ENCODE results near the gene ATRX. TPM values are rescaled to one million over a fixed set of nuclear protein-coding genes. Genes with fewer than 3 reads are reported as not detected.
"Not testable (repeated sequence)": the region's sequence is repeated elsewhere in the genome, so short reads cannot be mapped to it uniquely, and the experiment has no call there.

ATRX gene
- total and polyA plus RNA-seq, 2 experiments from 2014 or later: 72.5 to 76.0 TPM

DNA sequence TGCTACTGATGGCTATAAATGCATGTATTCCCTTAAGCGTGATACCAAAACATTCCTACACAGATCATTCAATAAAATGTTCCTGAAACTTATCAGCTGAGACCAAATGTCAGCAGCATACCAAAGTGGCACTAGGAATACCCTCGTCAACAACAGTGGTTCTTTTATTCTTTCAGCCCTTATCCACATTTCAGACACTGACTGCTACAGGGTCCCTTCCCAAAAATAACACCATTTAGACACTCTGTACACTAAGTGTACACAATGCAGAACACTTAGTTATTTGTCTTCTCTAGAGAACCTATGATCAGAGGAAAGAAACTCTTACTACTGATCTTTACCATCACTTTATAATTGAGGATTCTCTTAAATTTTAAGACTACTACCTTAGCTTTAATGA lies 94.1 kb downstream of the ATRX start:
- peak overlapping the region; percentile 21 for H3K27ac ChIP-seq
- no peaks in the 10 kb centered on the region for H3K9me3 ChIP-seq (ENCODE audit: low read depth)
- DNase-seq (ENCODE audit: low read depth in 1 of 2, low spot score in 1 of 2): no peak
- no peaks in the 10 kb centered on the region for H3K27me3 ChIP-seq
- H3K36me3 ChIP-seq: peaks cover 1% of the 10 kb centered on the region
- H3K4me3 ChIP-seq: no peak overlapping the region
- TF ChIP-seq, protein P1, sequence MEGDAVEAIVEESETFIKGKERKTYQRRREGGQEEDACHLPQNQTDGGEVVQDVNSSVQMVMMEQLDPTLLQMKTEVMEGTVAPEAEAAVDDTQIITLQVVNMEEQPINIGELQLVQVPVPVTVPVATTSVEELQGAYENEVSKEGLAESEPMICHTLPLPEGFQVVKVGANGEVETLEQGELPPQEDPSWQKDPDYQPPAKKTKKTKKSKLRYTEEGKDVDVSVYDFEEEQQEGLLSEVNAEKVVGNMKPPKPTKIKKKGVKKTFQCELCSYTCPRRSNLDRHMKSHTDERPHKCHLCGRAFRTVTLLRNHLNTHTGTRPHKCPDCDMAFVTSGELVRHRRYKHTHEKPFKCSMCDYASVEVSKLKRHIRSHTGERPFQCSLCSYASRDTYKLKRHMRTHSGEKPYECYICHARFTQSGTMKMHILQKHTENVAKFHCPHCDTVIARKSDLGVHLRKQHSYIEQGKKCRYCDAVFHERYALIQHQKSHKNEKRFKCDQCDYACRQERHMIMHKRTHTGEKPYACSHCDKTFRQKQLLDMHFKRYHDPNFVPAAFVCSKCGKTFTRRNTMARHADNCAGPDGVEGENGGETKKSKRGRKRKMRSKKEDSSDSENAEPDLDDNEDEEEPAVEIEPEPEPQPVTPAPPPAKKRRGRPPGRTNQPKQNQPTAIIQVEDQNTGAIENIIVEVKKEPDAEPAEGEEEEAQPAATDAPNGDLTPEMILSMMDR (IDR thresholded peaks at IDR 0.05; ENCODE audit: low read depth, low read length): no peak
- no peaks in the 10 kb centered on the region for H3K4me1 ChIP-seq (ENCODE audit: low read depth)

DNA sequence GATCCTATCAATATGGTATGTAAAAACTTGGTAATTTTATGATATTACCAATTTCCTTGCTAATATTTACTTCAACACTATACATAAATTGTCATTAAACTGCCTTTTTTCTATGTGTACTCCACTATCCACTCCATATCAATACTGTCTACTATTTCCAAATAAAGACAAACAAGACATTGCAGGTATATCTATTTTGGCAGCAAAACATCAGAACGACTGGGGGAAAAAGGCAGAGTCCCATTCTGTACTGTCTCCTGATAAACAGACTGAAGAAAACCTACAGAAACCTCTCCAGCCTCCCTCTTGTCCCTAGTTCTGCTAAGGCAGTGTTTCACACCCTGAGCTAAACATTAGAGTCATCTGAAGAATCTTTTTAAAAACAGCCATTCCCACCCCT lies 96.6 kb downstream of the ATRX start:
- no peaks in the 10 kb centered on the region for H3K4me1 ChIP-seq (ENCODE audit: low read depth)
- no peak overlapping the region for H3K27ac ChIP-seq
- no peaks in the 10 kb centered on the region for H3K36me3 ChIP-seq
- H3K4me3 ChIP-seq: no peak overlapping the region
- H3K27me3 ChIP-seq: no peaks in the 10 kb centered on the region
- no peaks in the 10 kb centered on the region for H3K9me3 ChIP-seq (ENCODE audit: low read depth)
- TF ChIP-seq, protein P1 (IDR thresholded peaks at IDR 0.05; ENCODE audit: low read depth, low read length): no peak
- no peak for DNase-seq (ENCODE audit: low read depth in 1 of 2, low spot score in 1 of 2)

DNA sequence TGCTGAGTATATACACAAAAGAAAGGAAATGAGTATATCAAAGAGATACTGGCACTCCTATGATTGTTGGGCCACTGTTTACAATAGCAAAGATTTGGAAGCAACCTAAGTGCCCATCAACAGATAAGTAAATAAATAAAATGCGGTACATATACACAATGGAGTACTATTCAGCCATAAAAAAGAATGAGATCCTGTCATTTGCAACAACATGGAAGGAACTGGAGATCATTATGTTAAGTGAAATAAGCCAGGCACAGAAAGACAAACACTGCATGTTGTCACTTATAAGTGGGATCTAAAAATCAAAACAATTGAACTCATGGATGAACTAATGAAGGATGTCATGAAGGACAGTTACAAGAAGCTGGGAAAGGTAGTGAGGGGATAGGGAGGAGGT lies 100.3 kb downstream of the ATRX start:
- not testable (repeated sequence) for H3K4me3 ChIP-seq; H3K9me3 ChIP-seq (ENCODE audit: low read depth); DNase-seq (ENCODE audit: low read depth in 1 of 2, low spot score in 1 of 2)

DNA sequence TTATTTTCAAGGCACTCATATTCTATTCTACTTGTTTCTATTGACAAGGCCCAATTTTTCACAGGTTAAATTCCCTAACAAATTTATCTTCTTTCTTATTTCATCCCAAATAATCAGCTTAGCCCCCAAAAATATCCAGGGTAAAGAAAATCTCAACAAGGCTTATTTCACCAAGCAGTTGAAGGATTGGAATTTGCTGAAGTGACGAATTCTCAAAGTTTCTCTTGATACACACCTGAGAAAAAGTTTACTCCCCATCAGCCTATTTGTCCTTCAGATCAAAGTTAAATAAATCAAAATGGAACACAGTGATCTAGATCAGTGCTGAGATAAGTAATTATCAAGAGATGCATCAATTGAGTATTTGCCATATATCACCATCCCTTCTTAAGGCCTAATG lies 106.9 kb downstream of the ATRX start:
- H3K36me3 ChIP-seq: no peaks in the 10 kb centered on the region
- no peaks in the 10 kb centered on the region for H3K4me1 ChIP-seq (ENCODE audit: low read depth)
- H3K27ac ChIP-seq: no peak overlapping the region
- H3K9me3 ChIP-seq (ENCODE audit: low read depth): no peaks in the 10 kb centered on the region
- H3K4me3 ChIP-seq: no peak overlapping the region
- TF ChIP-seq, protein P1 (IDR thresholded peaks at IDR 0.05; ENCODE audit: low read depth, low read length): no peak
- no peak for DNase-seq (ENCODE audit: low read depth in 1 of 2, low spot score in 1 of 2)
- H3K27me3 ChIP-seq: no peaks in the 10 kb centered on the region

More for the DNA sequence above, 100.3 kb downstream of the ATRX start:
- H3K36me3 ChIP-seq; H3K4me1 ChIP-seq (ENCODE audit: low read depth); H3K27me3 ChIP-seq; H3K27ac ChIP-seq: not testable (repeated sequence)

DNA sequence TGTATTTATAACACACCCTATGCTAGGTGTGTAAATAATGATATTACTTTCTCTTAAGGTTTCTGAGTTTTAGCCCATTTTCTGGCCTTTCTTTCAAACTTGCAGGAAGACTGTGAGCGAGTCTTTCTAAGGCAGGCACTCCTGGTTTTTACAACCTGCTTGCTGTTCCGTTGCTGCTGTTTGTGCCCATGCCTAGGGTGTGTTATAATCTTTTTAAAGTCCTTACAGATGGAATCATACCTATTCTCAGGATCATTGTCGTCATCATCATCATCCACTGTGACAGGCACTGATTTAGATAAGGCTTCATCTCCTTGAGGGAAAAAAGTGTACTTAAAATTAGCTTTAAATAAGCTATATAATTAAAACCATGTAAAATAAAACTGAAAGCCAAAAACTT lies 110.0 kb downstream of the ATRX start:
- TF ChIP-seq, protein P1 (IDR thresholded peaks at IDR 0.05; ENCODE audit: low read depth, low read length): no peak
- Histone ChIP-seq H3K27me3 (no peaks in the 10 kb centered on the region), H3K4me1 (ENCODE audit: low read depth) (no peaks in the 10 kb centered on the region), H3K9me3 (ENCODE audit: low read depth) (no peaks in the 10 kb centered on the region), H3K4me3 (no peak overlapping the region), H3K27ac (no peak overlapping the region), H3K36me3 (no peaks in the 10 kb centered on the region)
- DNase-seq (ENCODE audit: low read depth in 1 of 2, low spot score in 1 of 2): no peak

DNA sequence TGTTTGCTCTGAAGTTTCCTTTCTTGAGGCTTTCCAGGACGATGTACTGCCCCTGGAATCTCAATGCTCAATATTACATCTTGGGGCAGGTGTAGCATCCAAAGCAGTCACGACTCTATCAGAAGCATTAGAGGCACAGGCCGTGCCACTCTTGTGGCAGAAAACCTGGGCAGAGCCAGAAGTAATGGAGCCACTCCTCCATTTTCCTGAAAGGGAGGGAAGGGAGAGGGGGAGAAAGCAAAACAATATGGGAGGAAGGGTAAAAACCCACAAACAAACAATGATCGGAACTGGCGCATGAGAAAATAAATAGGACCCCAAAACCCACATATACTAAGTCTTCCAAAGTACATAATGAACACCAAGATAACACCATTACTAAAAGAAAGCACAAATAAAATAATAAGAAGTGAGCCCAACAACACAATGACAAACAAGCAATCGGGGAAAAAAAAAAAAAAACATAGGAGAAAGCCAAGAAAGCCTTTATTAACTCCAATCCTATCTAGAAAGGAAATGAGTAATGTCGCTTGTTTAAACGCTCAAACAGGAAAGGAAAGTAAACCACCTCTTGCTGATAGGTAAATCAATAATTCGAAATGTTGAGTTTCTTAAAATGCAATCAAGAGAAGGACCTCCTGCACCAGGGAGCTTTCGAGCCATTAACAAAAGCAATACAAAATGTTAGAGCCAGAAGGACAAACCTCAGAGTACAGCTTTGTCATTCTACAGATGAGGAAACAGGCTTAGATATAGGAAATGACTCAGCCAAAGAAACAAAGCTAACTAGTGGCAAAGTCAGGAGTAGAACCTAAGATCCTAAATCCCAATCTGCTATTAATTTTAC lies 117.4 kb downstream of the ATRX start:
- Histone ChIP-seq H3K27me3 (no peaks in the 10 kb centered on the region), H3K4me1 (ENCODE audit: low read depth) (no peaks in the 10 kb centered on the region), H3K36me3 (no peaks in the 10 kb centered on the region), H3K27ac (no peak overlapping the region), H3K4me3 (no peak overlapping the region), H3K9me3 (ENCODE audit: low read depth) (no peaks in the 10 kb centered on the region)
- peak in 1 of 2 donors; percentile 49 for DNase-seq (ENCODE audit: low read depth in 1 of 2, low spot score in 1 of 2)
- TF ChIP-seq, protein P1 (IDR thresholded peaks at IDR 0.05; ENCODE audit: low read depth, low read length): no peak

Data from cardiac muscle cell (in vitro differentiated cells and primary cell).